ENCODE data around the gene RHD.
A peak's percentile ranks its signal among the peaks of the same experiment; 100 is the strongest.
"Not testable (repeated sequence)": the region's sequence is repeated elsewhere in the genome, so short reads cannot be mapped to it uniquely, and the experiment has no call there.

RHD gene

DNA sequence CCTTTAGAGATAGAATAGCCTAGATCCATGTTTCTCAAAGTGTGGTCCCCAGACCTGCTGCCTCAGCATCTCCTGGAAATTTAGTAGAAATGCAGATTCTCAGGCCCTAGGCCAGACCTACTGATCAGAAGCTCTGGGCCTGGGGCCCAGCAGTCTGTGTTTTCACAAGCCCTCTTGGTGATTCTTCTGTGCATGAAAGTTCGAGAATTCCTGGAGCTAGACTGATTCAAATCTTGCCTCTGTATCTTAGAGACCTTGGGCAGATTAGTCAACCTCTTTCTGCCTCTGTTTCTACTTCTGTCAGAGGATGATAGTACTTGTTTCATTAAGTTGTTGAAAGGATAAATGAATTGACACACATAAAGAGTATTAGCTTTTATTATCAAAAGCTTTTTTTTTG is 5.0 kb downstream of the RHD start:
- DNase-seq, H3K4me1 Mint-ChIP-seq, CTCF ChIA-PET, H3K4me3 Mint-ChIP-seq, H3K9me3 Mint-ChIP-seq, H3K36me3 Mint-ChIP-seq, H3K27ac Mint-ChIP-seq: not testable (repeated sequence)
- peaks cover 16% of the 10 kb centered on the region for H3K27me3 Mint-ChIP-seq

- DNase-seq, H3K4me3 Mint-ChIP-seq, H3K36me3 Mint-ChIP-seq, H3K27ac Mint-ChIP-seq, CTCF ChIA-PET, H3K9me3 Mint-ChIP-seq, H3K4me1 Mint-ChIP-seq: not testable (repeated sequence)
- peaks cover 15% of the 10 kb centered on the region for H3K27me3 Mint-ChIP-seq
Measured at GRCh38 chr1:25278358-25278757, 6.0 kb downstream of the RHD start.

DNA sequence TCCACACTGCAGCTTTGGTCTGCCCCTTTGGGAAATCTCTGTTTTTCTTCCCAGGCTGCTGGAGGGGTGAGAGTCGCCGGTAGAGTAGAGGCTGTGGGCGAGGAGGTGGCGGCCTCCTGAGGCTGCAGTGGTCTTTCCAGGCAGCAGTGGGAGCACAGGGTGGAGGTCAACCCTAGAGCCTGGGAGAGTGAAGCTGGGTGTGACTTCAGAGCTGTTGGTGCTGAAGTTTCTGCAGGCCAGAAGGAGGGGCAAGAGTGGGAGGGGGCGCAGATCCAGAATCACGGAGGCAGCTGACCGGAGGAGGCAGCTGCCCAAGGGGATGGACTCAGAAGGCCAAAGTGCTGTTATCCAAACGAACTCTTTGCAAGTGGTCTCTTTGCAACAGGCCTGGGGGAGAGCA is 6.5 kb downstream of the RHD start:
- H3K36me3 Mint-ChIP-seq, H3K9me3 Mint-ChIP-seq, H3K4me3 Mint-ChIP-seq, DNase-seq, H3K4me1 Mint-ChIP-seq, CTCF ChIA-PET, H3K27ac Mint-ChIP-seq: not testable (repeated sequence)
- peaks cover 15% of the 10 kb centered on the region for H3K27me3 Mint-ChIP-seq

DNA sequence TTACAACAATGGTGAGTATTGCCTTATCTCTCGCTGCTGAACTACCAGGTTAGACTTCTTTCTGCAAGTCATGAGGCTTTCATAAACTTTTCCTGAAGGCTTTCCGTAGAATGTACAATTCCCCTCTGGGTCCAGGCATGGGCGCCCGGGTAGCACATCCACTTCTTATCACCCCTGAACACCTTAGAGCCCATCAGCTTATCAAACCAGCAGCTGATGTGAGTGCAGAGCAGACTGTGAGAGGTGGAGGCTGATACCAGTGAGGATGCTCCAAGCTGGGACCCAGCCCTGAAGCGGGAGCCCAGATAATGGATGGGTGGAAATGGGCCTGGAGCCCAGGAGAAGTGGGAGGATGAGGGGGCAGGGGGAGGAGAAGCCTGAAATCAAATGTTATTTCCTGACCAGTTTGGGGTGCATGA is 7.4 kb downstream of the RHD start:
- CTCF ChIA-PET: not testable (repeated sequence)

DNA sequence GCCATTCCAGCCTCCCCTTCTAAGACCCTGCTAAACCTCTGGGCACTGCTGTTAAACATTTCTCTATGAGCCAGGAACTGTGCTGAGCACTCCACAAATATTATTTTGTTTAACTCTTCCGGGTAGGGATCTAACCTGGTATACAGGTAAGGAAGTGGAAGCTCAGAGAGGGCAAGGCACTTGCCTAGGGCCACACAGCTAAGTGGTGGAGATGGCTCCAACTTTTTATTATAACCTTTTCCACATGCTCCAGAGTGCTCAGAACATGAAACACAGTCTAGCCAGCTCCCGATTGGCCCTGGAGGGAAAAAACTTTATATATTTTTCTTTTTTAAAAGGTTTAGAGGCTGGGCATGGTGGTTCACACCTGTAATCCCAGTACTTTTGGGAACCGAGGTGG is 13.6 kb downstream of the RHD start:
- H3K4me1 Mint-ChIP-seq, H3K27me3 Mint-ChIP-seq, DNase-seq, CTCF ChIA-PET, H3K27ac Mint-ChIP-seq, H3K4me3 Mint-ChIP-seq, H3K9me3 Mint-ChIP-seq, H3K36me3 Mint-ChIP-seq: not testable (repeated sequence)

More for the DNA sequence above, 7.4 kb downstream of the RHD start:
- H3K27me3 Mint-ChIP-seq: peaks cover 16% of the 10 kb centered on the region
- DNase-seq, H3K27ac Mint-ChIP-seq, H3K36me3 Mint-ChIP-seq, H3K4me1 Mint-ChIP-seq, H3K4me3 Mint-ChIP-seq, H3K9me3 Mint-ChIP-seq: not testable (repeated sequence)

DNA sequence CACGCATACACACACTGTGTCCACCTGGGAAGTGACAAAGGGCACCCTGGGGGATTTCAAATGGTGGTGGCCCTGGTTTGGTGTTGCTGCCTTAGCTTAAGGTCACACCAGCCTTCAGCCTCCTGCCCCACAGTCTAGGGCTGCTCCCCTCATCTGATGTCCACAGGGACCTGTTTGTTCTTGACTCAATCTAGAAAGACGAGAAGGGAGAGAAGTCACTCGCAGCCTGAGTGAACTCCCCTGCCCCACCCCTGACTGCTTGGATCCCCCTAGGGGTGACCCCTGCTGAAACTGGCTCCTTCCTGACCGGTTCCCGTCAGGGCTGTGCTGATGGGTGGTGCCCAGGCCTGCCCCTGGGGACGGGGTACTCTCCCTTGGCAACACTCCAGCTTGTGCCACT is 14.9 kb downstream of the RHD start:
- H3K4me1 Mint-ChIP-seq, H3K9me3 Mint-ChIP-seq, DNase-seq, H3K4me3 Mint-ChIP-seq, CTCF ChIA-PET, H3K27ac Mint-ChIP-seq, H3K36me3 Mint-ChIP-seq: not testable (repeated sequence)
- peaks cover 11% of the 10 kb centered on the region for H3K27me3 Mint-ChIP-seq

- H3K4me1 Mint-ChIP-seq, H3K4me3 Mint-ChIP-seq, CTCF ChIA-PET, H3K36me3 Mint-ChIP-seq, H3K27ac Mint-ChIP-seq, H3K9me3 Mint-ChIP-seq, DNase-seq: not testable (repeated sequence)
- peaks cover 18% of the 10 kb centered on the region for H3K27me3 Mint-ChIP-seq
Measured at GRCh38 chr1:25288573-25289101, 16.3 kb downstream of the RHD start.

DNA sequence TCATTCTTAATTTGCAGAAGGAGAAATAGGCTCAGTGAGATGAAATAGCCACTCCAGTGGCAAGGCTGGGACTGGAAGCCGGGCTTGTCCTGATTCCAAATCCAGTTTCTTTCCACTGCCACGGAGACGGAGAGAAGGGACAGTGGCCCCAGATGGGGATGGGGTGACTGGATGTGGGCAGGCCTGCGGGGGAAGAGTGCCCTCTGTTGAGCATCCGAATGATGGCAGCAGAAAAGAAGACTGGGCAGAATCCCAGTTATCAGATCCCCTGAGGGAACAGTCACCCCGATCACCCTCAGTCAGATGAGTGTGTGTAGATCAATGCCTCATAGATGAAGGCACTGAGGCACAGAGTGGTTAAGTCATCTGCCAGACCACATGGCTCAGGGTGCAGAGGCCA is 17.7 kb downstream of the RHD start:
- H3K4me1 Mint-ChIP-seq, H3K4me3 Mint-ChIP-seq, H3K27ac Mint-ChIP-seq, H3K36me3 Mint-ChIP-seq, CTCF ChIA-PET, H3K9me3 Mint-ChIP-seq, DNase-seq: not testable (repeated sequence)
- H3K27me3 Mint-ChIP-seq: peaks cover 15% of the 10 kb centered on the region

GRCh38 chr1:25293426-25293825 is 21.1 kb downstream of the RHD start:
- H3K27ac Mint-ChIP-seq, H3K4me1 Mint-ChIP-seq, H3K9me3 Mint-ChIP-seq, DNase-seq, H3K4me3 Mint-ChIP-seq, CTCF ChIA-PET, H3K36me3 Mint-ChIP-seq: not testable (repeated sequence)
- H3K27me3 Mint-ChIP-seq: peaks cover 15% of the 10 kb centered on the region

GRCh38 chr1:25294889-25295826 is 22.8 kb downstream of the RHD start:
- Mint-ChIP-seq H3K27ac (peak overlapping the region; percentile 45), H3K27me3 (peaks cover 15% of the 10 kb centered on the region)
- H3K9me3 Mint-ChIP-seq, CTCF ChIA-PET, H3K36me3 Mint-ChIP-seq, DNase-seq, H3K4me3 Mint-ChIP-seq, H3K4me1 Mint-ChIP-seq: not testable (repeated sequence)

GRCh38 chr1:25296501-25296900 is 24.2 kb downstream of the RHD start:
- DNase-seq, H3K9me3 Mint-ChIP-seq, H3K4me3 Mint-ChIP-seq, H3K27ac Mint-ChIP-seq, H3K36me3 Mint-ChIP-seq, H3K27me3 Mint-ChIP-seq, H3K4me1 Mint-ChIP-seq, CTCF ChIA-PET: not testable (repeated sequence)

DNA sequence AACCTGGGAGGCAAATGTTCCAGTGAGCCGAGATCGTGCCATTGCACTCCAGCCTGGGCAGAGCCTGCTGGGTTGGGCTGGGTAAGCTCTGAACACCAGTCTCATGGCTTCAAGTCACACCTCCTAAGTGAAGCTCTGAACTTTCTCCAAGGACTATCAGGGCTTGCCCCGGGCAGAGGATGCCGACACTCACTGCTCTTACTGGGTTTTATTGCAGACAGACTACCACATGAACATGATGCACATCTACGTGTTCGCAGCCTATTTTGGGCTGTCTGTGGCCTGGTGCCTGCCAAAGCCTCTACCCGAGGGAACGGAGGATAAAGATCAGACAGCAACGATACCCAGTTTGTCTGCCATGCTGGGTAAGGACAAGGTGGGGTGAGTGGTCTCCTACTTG is 28.4 kb downstream of the RHD start:
- DNase-seq, H3K4me3 Mint-ChIP-seq, H3K4me1 Mint-ChIP-seq, H3K9me3 Mint-ChIP-seq, H3K36me3 Mint-ChIP-seq, H3K27ac Mint-ChIP-seq, H3K27me3 Mint-ChIP-seq, CTCF ChIA-PET: not testable (repeated sequence)

- CTCF ChIA-PET, DNase-seq, H3K36me3 Mint-ChIP-seq, H3K4me3 Mint-ChIP-seq, H3K9me3 Mint-ChIP-seq, H3K4me1 Mint-ChIP-seq, H3K27me3 Mint-ChIP-seq, H3K27ac Mint-ChIP-seq: not testable (repeated sequence)
Measured at GRCh38 chr1:25302330-25302729, 30.0 kb downstream of the RHD start.

DNA sequence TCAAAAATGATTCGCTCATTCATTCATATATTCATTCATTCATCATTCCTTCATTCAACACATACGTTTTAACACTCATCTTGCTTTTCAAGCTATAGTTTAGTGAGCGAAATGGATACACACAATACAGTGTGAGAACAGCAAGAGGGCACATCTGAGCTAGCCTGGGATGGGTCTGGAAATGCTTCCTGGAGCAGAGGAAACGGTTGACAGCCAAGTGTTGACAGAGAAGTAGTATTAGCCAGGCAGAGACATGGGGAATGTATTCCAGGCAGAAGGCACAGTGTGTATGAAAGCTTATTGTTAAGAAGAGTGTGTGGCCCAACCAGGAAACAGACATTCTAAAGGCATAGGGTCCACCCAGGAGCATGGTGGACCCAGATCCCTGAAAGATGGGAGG is 32.6 kb downstream of the RHD start:
- H3K4me3 Mint-ChIP-seq, H3K27ac Mint-ChIP-seq, CTCF ChIA-PET, DNase-seq, H3K9me3 Mint-ChIP-seq, H3K27me3 Mint-ChIP-seq, H3K36me3 Mint-ChIP-seq, H3K4me1 Mint-ChIP-seq: not testable (repeated sequence)

- H3K4me3 Mint-ChIP-seq, H3K27me3 Mint-ChIP-seq, CTCF ChIA-PET, H3K4me1 Mint-ChIP-seq, DNase-seq, H3K27ac Mint-ChIP-seq, H3K36me3 Mint-ChIP-seq, H3K9me3 Mint-ChIP-seq: not testable (repeated sequence)
Measured at GRCh38 chr1:25308168-25308567, 35.9 kb downstream of the RHD start.
